B cell (primary cell): ENCODE measurements around the gene IFT22. TPM values are rescaled to one million over a fixed set of nuclear protein-coding genes. Genes with fewer than 3 reads are reported as not detected.
"Not testable (repeated sequence)": the region's sequence is repeated elsewhere in the genome, so short reads cannot be mapped to it uniquely, and the experiment has no call there.

ENCODE experiments used
- ATAC-seq: fragments of 200-7000 bp; cut with Tn5 transposase; one replicate; pipeline ENCODE4 v1.10.0; 2021; ENCODE audit warnings: low read depth, mild to moderate bottlenecking, moderate number of reproducible peaks, moderate library complexity
- CTCF ChIA-PET: fragments of 350-600 bp; sonication (Branson Sonifier 250); formaldehyde crosslinking; loops from one replicate; lab custom pipeline; 2021; ENCODE audit warnings: antibody characterized with exemption, inconsistent platforms; lab: Charles Lee
- POLR2A ChIA-PET: fragments of 350-600 bp; sonication (Branson Sonifier 250); formaldehyde crosslinking; loops from one replicate; lab custom pipeline; 2021; ENCODE audit warnings: antibody characterized with exemption; lab: Charles Lee
- DNase-seq: peaks from one replicate; pipeline ENCODE4 v3.0.0; 2013
- H2AFZ ChIP-seq: 2 replicates; pipeline ENCODE4 v1.6.1; 2012; ENCODE audit warnings: mild to moderate bottlenecking, low read depth, low read length; ENCODE audit not compliant: insufficient read depth, poor library complexity, severe bottlenecking
- H3K27ac ChIP-seq, 2 donors: 1 replicate in 1 of 2; 2 replicates in 1 of 2; pipeline ENCODE4 v1.5.1; 2012 to 2013; ENCODE audit warnings: low read length in 2 of 2, mild to moderate bottlenecking in 2 of 2, moderate library complexity in 1 of 2
- H3K27me3 ChIP-seq, 4 experiments: fragments of 200-600 bp in 1 of 4; sonication (generic) in 1 of 4; replicated peaks in 1 of 4; 1 replicate in 2 of 4; 2 replicates in 2 of 4; pipeline versions ENCODE4 v1.6.1 to v1.7.0; 2013 to 2016; ENCODE audit warnings: low read length in 3 of 4, mild to moderate bottlenecking in 2 of 4, mixed read lengths in 1 of 4, moderate library complexity in 1 of 4; ENCODE audit not compliant: insufficient read depth in 4 of 4, control insufficient read depth in 3 of 4; ENCODE audit errors: control extremely low read depth in 1 of 4
- H3K36me3 ChIP-seq, 2 experiments: replicated peaks in 1 of 2; 1 replicate in 1 of 2; 2 replicates in 1 of 2; pipeline versions ENCODE4 v1.6.1 to v1.7.1; 2013; ENCODE audit warnings: low read length in 1 of 2; ENCODE audit not compliant: insufficient read depth in 2 of 2, control insufficient read depth in 1 of 2; ENCODE audit errors: control extremely low read depth in 1 of 2, extremely low read depth in 1 of 2
- H3K4me1 ChIP-seq, 2 donors: fragments of 200-600 bp in 1 of 2; sonication (generic) in 1 of 2; 1 replicate in 1 of 2; 2 replicates in 1 of 2; pipeline versions ENCODE4 v1.5.1 to v1.6.1; 2013 to 2017; ENCODE audit warnings: low read length in 2 of 2; ENCODE audit not compliant: control insufficient read depth in 2 of 2, insufficient read depth in 2 of 2
- H3K4me2 ChIP-seq: replicated peaks from 2 replicates; pipeline ENCODE3; 2012; ENCODE audit warnings: mild to moderate bottlenecking, low read depth, low read length; ENCODE audit not compliant: poor library complexity, severe bottlenecking
- H3K4me3 ChIP-seq, 5 experiments: fragments of 200-600 bp in 1 of 5; sonication (generic) in 1 of 5; 1 replicate in 3 of 5; 2 replicates in 2 of 5; pipeline versions ENCODE4 v1.5.1 to v1.7.0; 2011 to 2016; ENCODE audit warnings: low read length in 4 of 5, mild to moderate bottlenecking in 4 of 5, low read depth in 2 of 5, control low read depth in 1 of 5, moderate library complexity in 1 of 5; ENCODE audit not compliant: insufficient read depth in 1 of 5; ENCODE audit errors: control extremely low read depth in 1 of 5, extremely low read depth in 1 of 5
- H3K79me2 ChIP-seq: fragments of 200-600 bp; sonication (generic); one replicate; pipeline ENCODE4 v1.6.0; 2016; ENCODE audit warnings: low read length; ENCODE audit not compliant: control insufficient read depth, insufficient read depth
- H3K9ac ChIP-seq: fragments of 200-600 bp; sonication (generic); 2 replicates; pipeline ENCODE4 v1.6.1; 2017; ENCODE audit warnings: mild to moderate bottlenecking, low read length, moderate library complexity
- H3K9me3 ChIP-seq, 3 donors: one replicate each; pipeline versions ENCODE4 v1.6.1 to v1.7.1; 2013; ENCODE audit warnings: low read length in 2 of 3; ENCODE audit not compliant: control insufficient read depth in 2 of 3, insufficient read depth in 1 of 3; ENCODE audit errors: control extremely low read depth in 1 of 3
- H4K20me1 ChIP-seq: 2 replicates; pipeline ENCODE4 v1.6.0; 2012; ENCODE audit warnings: mild to moderate bottlenecking, low read length; ENCODE audit not compliant: insufficient read depth, control insufficient read depth, poor library complexity, severe bottlenecking
- H3K27ac Mint-ChIP-seq: one replicate; pipeline ENCODE4 v1.8.0; 2021; ENCODE audit warnings: mixed read lengths
- H3K27me3 Mint-ChIP-seq: one replicate; pipeline ENCODE4 v1.8.0; 2021; ENCODE audit warnings: mixed read lengths
- H3K4me1 Mint-ChIP-seq: one replicate; pipeline ENCODE4 v1.8.0; 2021; ENCODE audit warnings: mixed read lengths
- H3K4me3 Mint-ChIP-seq: one replicate; pipeline ENCODE4 v1.8.0; 2021; ENCODE audit warnings: mixed read lengths
- H3K9me3 Mint-ChIP-seq: one replicate; pipeline ENCODE4 v1.8.0; 2022; ENCODE audit warnings: mixed read lengths; ENCODE audit not compliant: insufficient read depth
- EZH2 ChIP-seq: IDR thresholded peaks from 2 replicates; pipeline ENCODE4 v1.6.1; 2012; ENCODE audit warnings: borderline replicate concordance, low read depth, mild to moderate bottlenecking, moderate library complexity, low read length; ENCODE audit not compliant: insufficient read depth, poor library complexity, severe bottlenecking
- WGBS: methylation state at CpG from one replicate; pipeline ENCODE4 v1.1.5; 2013; ENCODE audit warnings: missing lambda C conversion rate; ENCODE audit not compliant: insufficient coverage; 5-methylcytosine and 5-hydroxymethylcytosine counted together
- intact Hi-C: fragments of 100-400 bp; cut with micrococcal nuclease; formaldehyde crosslinking; loops from one replicate; pipeline ENCODE4 v1.10.0; 2022
- polyA plus RNA-seq: library from polyadenylated mRNA; depleted of rRNA; stranded (reverse); fragments of >200 nt; gene quantifications from 2 replicates; pipeline ENCODE4 v1.2.3, GENCODE V29; 2012
- total RNA-seq, 2 donors: library from RNA; stranded (reverse); fragments of 120-200 nt in 1 of 2; gene quantifications; 1 replicate in 1 of 2; 2 replicates in 1 of 2; pipeline versions ENCODE4 v1.2.3 to v1.2.4, GENCODE V29; 2013 to 2022
- TF ChIP-seq, protein P1 (sequence below): fragments of 200-600 bp; IDR thresholded peaks from one replicate; pipeline ENCODE4 v1.8.0; 2022; ENCODE audit warnings: antibody characterized with exemption, mild to moderate bottlenecking

The IFT22 gene
- total and polyA plus RNA-seq, 2 donors (not counting 1 experiment from before 2014, with no cell fraction given): 5.2 to 7.3 TPM

GRCh38 chr7:101288439-101288838 lies 33.2 kb downstream of the IFT22 start:
- ChIA-PET POLR2A (no interaction called here), CTCF (no interaction called here)
- ATAC-seq (no peak), DNase-seq (no peak)
- no peak overlapping the region for H3K27ac Mint-ChIP-seq
- WGBS: 100% methylated on average over 1 of the region's 3 CpGs
- Histone ChIP-seq H3K9ac (no peak overlapping the region), H3K36me3 (no peaks in the 10 kb centered on the region), H3K79me2 (no peaks in the 10 kb centered on the region), H3K9me3 (no peaks in the 10 kb centered on the region), H3K4me2 (no peak overlapping the region), H3K27ac (no peak overlapping the region), H2AFZ (no peak overlapping the region), H4K20me1 (no peaks in the 10 kb centered on the region), H3K4me3 (no peak overlapping the region), H3K27me3 (peaks cover 0 to 10% (median 4%) of the 10 kb centered on the region in 4 experiments), H3K4me1 (peaks cover 0 to 9% of the 10 kb centered on the region in 2 donors)
- no peaks in the 10 kb centered on the region for H3K9me3 Mint-ChIP-seq
- peaks cover 18% of the 10 kb centered on the region for H3K27me3 Mint-ChIP-seq
- no peak overlapping the region for H3K4me3 Mint-ChIP-seq
- peaks cover 12% of the 10 kb centered on the region for H3K4me1 Mint-ChIP-seq
- TF ChIP-seq, protein P1, sequence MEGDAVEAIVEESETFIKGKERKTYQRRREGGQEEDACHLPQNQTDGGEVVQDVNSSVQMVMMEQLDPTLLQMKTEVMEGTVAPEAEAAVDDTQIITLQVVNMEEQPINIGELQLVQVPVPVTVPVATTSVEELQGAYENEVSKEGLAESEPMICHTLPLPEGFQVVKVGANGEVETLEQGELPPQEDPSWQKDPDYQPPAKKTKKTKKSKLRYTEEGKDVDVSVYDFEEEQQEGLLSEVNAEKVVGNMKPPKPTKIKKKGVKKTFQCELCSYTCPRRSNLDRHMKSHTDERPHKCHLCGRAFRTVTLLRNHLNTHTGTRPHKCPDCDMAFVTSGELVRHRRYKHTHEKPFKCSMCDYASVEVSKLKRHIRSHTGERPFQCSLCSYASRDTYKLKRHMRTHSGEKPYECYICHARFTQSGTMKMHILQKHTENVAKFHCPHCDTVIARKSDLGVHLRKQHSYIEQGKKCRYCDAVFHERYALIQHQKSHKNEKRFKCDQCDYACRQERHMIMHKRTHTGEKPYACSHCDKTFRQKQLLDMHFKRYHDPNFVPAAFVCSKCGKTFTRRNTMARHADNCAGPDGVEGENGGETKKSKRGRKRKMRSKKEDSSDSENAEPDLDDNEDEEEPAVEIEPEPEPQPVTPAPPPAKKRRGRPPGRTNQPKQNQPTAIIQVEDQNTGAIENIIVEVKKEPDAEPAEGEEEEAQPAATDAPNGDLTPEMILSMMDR: no peak
- TF ChIP-seq EZH2: no peak
- intact Hi-C loops: no loop called here

DNA sequence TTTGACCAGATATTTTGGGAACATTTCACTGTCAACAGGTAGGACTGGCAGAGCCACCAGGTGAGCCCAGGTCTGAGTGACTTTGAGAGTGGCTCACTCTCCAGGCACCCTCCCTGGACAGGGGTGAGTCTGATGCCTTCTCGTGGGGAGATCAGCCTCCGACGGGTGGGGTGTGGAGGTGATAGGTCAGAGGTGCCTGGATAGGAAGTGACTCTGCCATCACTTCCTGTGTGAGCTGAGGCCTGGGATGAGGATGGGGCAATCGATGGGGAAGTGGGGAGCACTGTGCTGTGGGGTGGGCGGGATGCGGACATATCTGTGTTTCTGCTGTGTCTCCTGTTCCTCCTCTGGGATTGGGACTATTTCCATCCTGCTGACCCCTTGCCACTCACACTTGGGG lies 34.6 kb downstream of the IFT22 start:
- WGBS: 38% methylated on average over 3 of the region's 6 CpGs
- no peak for ATAC-seq
- H4K20me1 ChIP-seq: no peaks in the 10 kb centered on the region
- no peak overlapping the region for H3K4me2 ChIP-seq
- no peak overlapping the region for H3K9ac ChIP-seq
- no peak overlapping the region for H3K27ac ChIP-seq
- H3K9me3 ChIP-seq: no peaks in the 10 kb centered on the region
- POLR2A ChIA-PET: no interaction called here
- H3K36me3 ChIP-seq: no peaks in the 10 kb centered on the region
- DNase-seq: no peak
- no peak overlapping the region for H3K27ac Mint-ChIP-seq
- no peaks in the 10 kb centered on the region for H3K9me3 Mint-ChIP-seq
- no peaks in the 10 kb centered on the region for H3K79me2 ChIP-seq
- peaks cover 0 to 6% (median 2%) of the 10 kb centered on the region in 4 experiments for H3K27me3 ChIP-seq
- H3K4me3 Mint-ChIP-seq: no peak overlapping the region
- no peak overlapping the region for H3K4me3 ChIP-seq
- CTCF ChIA-PET: no interaction called here
- TF ChIP-seq, protein P1: no peak
- no peak for TF ChIP-seq EZH2
- peaks cover 10% of the 10 kb centered on the region for H3K27me3 Mint-ChIP-seq
- peaks cover 19% of the 10 kb centered on the region for H3K4me1 Mint-ChIP-seq
- intact Hi-C loops: no loop called here
- peaks cover 0 to 13% of the 10 kb centered on the region in 2 donors for H3K4me1 ChIP-seq
- H2AFZ ChIP-seq: no peak overlapping the region

DNA sequence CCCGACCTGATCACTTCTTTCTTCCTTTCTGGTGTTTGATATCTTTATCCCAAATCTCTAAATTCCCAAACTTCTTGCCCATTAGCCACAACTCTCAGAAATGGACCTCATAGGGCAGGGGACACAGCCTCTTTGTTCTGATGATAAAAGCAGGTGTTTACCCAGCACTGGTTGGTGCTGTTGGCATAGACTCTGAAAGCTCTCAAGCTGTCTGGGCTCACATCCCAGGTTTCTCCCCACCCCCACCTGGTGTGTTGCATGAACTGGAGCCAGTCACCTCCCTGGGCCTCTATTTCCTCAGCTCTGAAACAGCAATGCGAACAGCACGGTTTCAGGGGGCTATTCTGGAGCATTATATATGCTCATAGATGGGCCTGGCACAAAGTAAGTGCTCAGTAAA lies 35.7 kb downstream of the IFT22 start:
- H3K4me2 ChIP-seq, H2AFZ ChIP-seq, H3K79me2 ChIP-seq, H3K27ac ChIP-seq, H3K4me3 Mint-ChIP-seq, H3K9me3 ChIP-seq, H3K27me3 ChIP-seq, DNase-seq, H3K9ac ChIP-seq, H4K20me1 ChIP-seq, H3K36me3 ChIP-seq, ATAC-seq, intact Hi-C loops, H3K27me3 Mint-ChIP-seq, POLR2A ChIA-PET, H3K9me3 Mint-ChIP-seq, H3K27ac Mint-ChIP-seq, H3K4me3 ChIP-seq: not testable (repeated sequence)
- CTCF ChIA-PET: interaction anchor here (0.6 to 3.1 kb wide), 3 partner anchors 142 to 580 kb away, joined by 3 to 16 read pairs (median 3); no protein-coding TSS in a partner anchor
- 100% methylated on average over 1 of the region's 3 CpGs for WGBS
- H3K4me1 ChIP-seq: peaks cover 0 to 13% of the 10 kb centered on the region in 2 donors
- peaks cover 19% of the 10 kb centered on the region for H3K4me1 Mint-ChIP-seq
